GM23248 (cell line): Measurements from ENCODE around the gene ARHGAP26. TPM values are rescaled to one million over a fixed set of nuclear protein-coding genes. Genes with fewer than 3 reads are reported as not detected.

ENCODE experiments used
- DNase-seq: peaks from one replicate; pipeline ENCODE4 v3.0.0-alpha.2; 2015
- H2AFZ ChIP-seq: fragments of 200-600 bp; sonication (generic); 2 replicates; pipeline ENCODE4 v1.6.1; 2016; ENCODE audit warnings: antibody characterized with exemption
- H3F3A ChIP-seq: fragments of 200-600 bp; sonication (generic); 2 replicates; pipeline ENCODE4 v1.6.1; 2016; ENCODE audit warnings: mild to moderate bottlenecking, antibody characterized with exemption, mixed run types; ENCODE audit not compliant: insufficient read depth
- H3K27ac ChIP-seq: fragments of 200-600 bp; sonication (generic); 2 replicates; pipeline ENCODE4 v1.5.1; 2016; ENCODE audit warnings: mild to moderate bottlenecking
- H3K27me3 ChIP-seq: fragments of 200-600 bp; sonication (generic); replicated peaks from 2 replicates; pipeline ENCODE4 v1.6.1; 2016; ENCODE audit warnings: mild to moderate bottlenecking; ENCODE audit not compliant: insufficient read depth
- H3K36me3 ChIP-seq: fragments of 200-600 bp; sonication (generic); 2 replicates; pipeline ENCODE4 v1.6.1; 2016; ENCODE audit warnings: low read depth, mild to moderate bottlenecking
- H3K4me1 ChIP-seq: fragments of 200-600 bp; sonication (generic); 2 replicates; pipeline ENCODE4 v1.6.1; 2016; ENCODE audit warnings: mild to moderate bottlenecking; ENCODE audit not compliant: insufficient read depth
- H3K4me2 ChIP-seq: fragments of 200-600 bp; sonication (generic); one replicate; pipeline ENCODE4 v1.6.1; 2016; ENCODE audit warnings: mild to moderate bottlenecking; ENCODE audit not compliant: unreplicated experiment
- H3K4me3 ChIP-seq: fragments of 200-600 bp; sonication (generic); 2 replicates; pipeline ENCODE4 v1.5.1; 2016; ENCODE audit warnings: mild to moderate bottlenecking
- H3K79me2 ChIP-seq: fragments of 200-600 bp; sonication (generic); 2 replicates; pipeline ENCODE4 v1.6.1; 2016; ENCODE audit warnings: mild to moderate bottlenecking; ENCODE audit not compliant: insufficient read depth
- H3K9ac ChIP-seq: fragments of 200-600 bp; sonication (generic); 2 replicates; pipeline ENCODE4 v1.6.1; 2016; ENCODE audit warnings: mild to moderate bottlenecking
- H3K9me2 ChIP-seq: fragments of 200-600 bp; sonication (generic); 2 replicates; pipeline ENCODE4 v1.6.1; 2016; ENCODE audit warnings: mixed run types, mild to moderate bottlenecking, moderate library complexity; ENCODE audit not compliant: insufficient read depth
- H3K9me3 ChIP-seq: fragments of 200-600 bp; sonication (generic); one replicate; pipeline ENCODE4 v1.6.1; 2017; ENCODE audit warnings: low read depth
- H4K20me1 ChIP-seq: fragments of 200-600 bp; sonication (generic); 2 replicates; pipeline ENCODE4 v1.6.0; 2016; ENCODE audit not compliant: insufficient read depth
- EZH2 ChIP-seq: fragments of 200-600 bp; sonication (generic); IDR thresholded peaks from 2 replicates; pipeline ENCODE4 v1.6.1; 2018; ENCODE audit warnings: antibody characterized with exemption, mild to moderate bottlenecking; ENCODE audit not compliant: insufficient read depth, poor library complexity, severe bottlenecking
- EZH2phosphoT487 ChIP-seq: fragments of 200-600 bp; sonication (generic); IDR thresholded peaks from 2 replicates; pipeline ENCODE4 v1.6.1; 2018; ENCODE audit warnings: antibody characterized with exemption, moderate library complexity, mild to moderate bottlenecking, low read depth; ENCODE audit not compliant: insufficient read depth
- WGBS, 2 experiments: methylation state at CpG; one replicate each; pipeline ENCODE4 v1.1.6; 2015 to 2017; ENCODE audit warnings: low lambda C conversion rate in 2 of 2, low coverage in 1 of 2; ENCODE audit errors: missing lambda C conversion rate in 2 of 2; 5-methylcytosine and 5-hydroxymethylcytosine counted together
- in situ Hi-C: fragments of 300-500 bp; cut with MboI; formaldehyde crosslinking; loops from 2 replicates; pipeline ENCODE4 v1.15.0; 2020
- polyA plus RNA-seq: library from polyadenylated mRNA; unstranded; fragments of >200 nt; fragmentation: Nextera tagmentation; extraction: Ambion mirVana; gene quantifications from 2 replicates; pipeline ENCODE4 v1.2.1, GENCODE V29; 2016
- total RNA-seq: library from RNA; depleted of rRNA; stranded (reverse); fragments of >200 nt; shearing (Covaris generic); gene quantifications from 2 replicates; pipeline ENCODE4 v1.2.3, GENCODE V29; 2014

Gene ARHGAP26
- total and polyA plus RNA-seq, 2 experiments from 2014 or later = 1.6 to 1.7 TPM

GRCh38 chr5:142900927-142901326, 130.8 kb downstream of the ARHGAP26 start:
- H3K4me2 ChIP-seq = no peak overlapping the region
- H3K4me3 ChIP-seq = no peak overlapping the region
- H3K4me1 ChIP-seq = peaks cover 12% of the 10 kb centered on the region
- no peaks in the 10 kb centered on the region for H3K9me3 ChIP-seq
- 60% methylated on average over 5 of the region's 5 CpGs for WGBS, 2 experiments
- H2AFZ ChIP-seq = no peak overlapping the region
- H3K79me2 ChIP-seq = no peaks in the 10 kb centered on the region
- H3K36me3 ChIP-seq = no peaks in the 10 kb centered on the region
- in situ Hi-C loops = no loop called here
- H3F3A ChIP-seq = peaks cover under 1% of the 10 kb centered on the region; the same call in 1 of the 2 replicates
- no peaks in the 10 kb centered on the region for H3K9me2 ChIP-seq
- DNase-seq = peak; percentile 52
- no peaks in the 10 kb centered on the region for H3K27me3 ChIP-seq
- TF ChIP-seq EZH2phosphoT487 (no peak), EZH2 (no peak)
- H3K27ac ChIP-seq = no peak overlapping the region
- H3K9ac ChIP-seq = no peak overlapping the region
- H4K20me1 ChIP-seq = no peaks in the 10 kb centered on the region

- H2AFZ ChIP-seq = no peak overlapping the region
- no peak overlapping the region for H3K4me3 ChIP-seq
- peaks cover 8% of the 10 kb centered on the region; the same call in 1 of the 2 replicates for H3F3A ChIP-seq
- WGBS, 2 experiments = 70 to 74% methylated on average over 3 of the region's 3 CpGs
- no peak overlapping the region for H3K27ac ChIP-seq
- no peaks in the 10 kb centered on the region for H3K79me2 ChIP-seq
- H3K36me3 ChIP-seq = no peaks in the 10 kb centered on the region
- no peaks in the 10 kb centered on the region for H3K9me3 ChIP-seq
- no peaks in the 10 kb centered on the region for H3K27me3 ChIP-seq
- TF ChIP-seq EZH2 (no peak), EZH2phosphoT487 (no peak)
- no peak for DNase-seq
- no peaks in the 10 kb centered on the region for H4K20me1 ChIP-seq
- peaks cover 7% of the 10 kb centered on the region for H3K4me1 ChIP-seq
- no peaks in the 10 kb centered on the region for H3K9me2 ChIP-seq
- H3K4me2 ChIP-seq = no peak overlapping the region
- no peak overlapping the region for H3K9ac ChIP-seq
- in situ Hi-C loops = no loop called here
Measured at GRCh38 chr5:142901476-142902185, 131.5 kb downstream of the ARHGAP26 start.

GRCh38 chr5:142902186-142902965, 132.2 kb downstream of the ARHGAP26 start:
- in situ Hi-C loops = no loop called here
- Histone ChIP-seq H4K20me1 (no peaks in the 10 kb centered on the region), H3K79me2 (no peaks in the 10 kb centered on the region), H3K9me2 (no peaks in the 10 kb centered on the region), H3F3A (peaks cover 11% of the 10 kb centered on the region; the same call in 1 of the 2 replicates), H3K27me3 (no peaks in the 10 kb centered on the region), H3K4me3 (no peak overlapping the region), H2AFZ (no peak overlapping the region), H3K36me3 (no peaks in the 10 kb centered on the region), H3K4me1 (peaks cover 11% of the 10 kb centered on the region; the same call in 1 of the 2 replicates), H3K9me3 (no peaks in the 10 kb centered on the region), H3K27ac (no peak overlapping the region), H3K9ac (no peak overlapping the region), H3K4me2 (no peak overlapping the region)
- TF ChIP-seq EZH2phosphoT487 (no peak), EZH2 (no peak)
- DNase-seq = no peak
- 92 to 93% methylated on average over 10 of the region's 10 CpGs for WGBS, 2 experiments

- DNase-seq = no peak
- H3K36me3 ChIP-seq = no peaks in the 10 kb centered on the region
- H3K4me3 ChIP-seq = no peak overlapping the region
- no peaks in the 10 kb centered on the region for H3K79me2 ChIP-seq
- no peaks in the 10 kb centered on the region for H3K27me3 ChIP-seq
- in situ Hi-C loops = no loop called here
- H3F3A ChIP-seq = peaks cover 11% of the 10 kb centered on the region; the same call in 1 of the 2 replicates
- no peaks in the 10 kb centered on the region for H4K20me1 ChIP-seq
- no peak overlapping the region for H2AFZ ChIP-seq
- TF ChIP-seq EZH2phosphoT487 = no peak
- no peak overlapping the region for H3K27ac ChIP-seq
- H3K9me2 ChIP-seq = no peaks in the 10 kb centered on the region
- H3K4me2 ChIP-seq = no peak overlapping the region
- peaks cover 11% of the 10 kb centered on the region; the same call in 1 of the 2 replicates for H3K4me1 ChIP-seq
- no peak overlapping the region for H3K9ac ChIP-seq
- H3K9me3 ChIP-seq = no peaks in the 10 kb centered on the region
- WGBS, 2 experiments = 93 to 95% methylated on average over 4 of the region's 4 CpGs
Measured at GRCh38 chr5:142904416-142904815, 134.2 kb downstream of the ARHGAP26 start.
